OCI-LY1 (cell line): ENCODE measurements around the gene TPBGL.
"Not testable (repeated sequence)": the region's sequence is repeated elsewhere in the genome, so short reads cannot be mapped to it uniquely, and the experiment has no call there.

Experiments used
- H2AFZ ChIP-seq: fragments of 200-600 bp; sonication (generic), shearing (Covaris generic); 2 replicates; pipeline ENCODE4 v1.6.0; 2014; ENCODE audit warnings: antibody characterized with exemption, mild to moderate bottlenecking, low read length
- H3F3A ChIP-seq: fragments of 200-600 bp; sonication (generic), shearing (Covaris generic); 2 replicates; pipeline ENCODE4 v1.6.0; 2014; ENCODE audit warnings: mild to moderate bottlenecking, antibody characterized with exemption, low read length, moderate library complexity; ENCODE audit not compliant: insufficient read depth
- H3K27ac ChIP-seq: fragments of 200-600 bp; sonication (generic); 2 replicates; pipeline ENCODE4 v1.5.1; 2014; ENCODE audit warnings: low read length, mixed run types, mild to moderate bottlenecking, low read depth; ENCODE audit not compliant: poor library complexity, severe bottlenecking
- H3K27me3 ChIP-seq: fragments of 200-600 bp; sonication (generic); 2 replicates; pipeline ENCODE4 v1.6.0; 2014; ENCODE audit warnings: antibody characterized with exemption, mild to moderate bottlenecking, low read length, moderate library complexity; ENCODE audit not compliant: insufficient read depth
- H3K36me3 ChIP-seq: fragments of 200-600 bp; sonication (generic); 2 replicates; pipeline ENCODE4 v1.6.1; 2014; ENCODE audit warnings: mild to moderate bottlenecking, antibody characterized with exemption, low read length, moderate library complexity, mixed read lengths; ENCODE audit not compliant: insufficient read depth
- H3K4me1 ChIP-seq: fragments of 200-600 bp; sonication (generic); 2 replicates; pipeline ENCODE4 v1.5.1; 2014; ENCODE audit warnings: mild to moderate bottlenecking, low read length, moderate library complexity; ENCODE audit not compliant: insufficient read depth, severe bottlenecking
- H3K4me2 ChIP-seq: fragments of 200-600 bp; sonication (generic), shearing (Covaris generic); 2 replicates; pipeline ENCODE4 v1.6.1; 2014; ENCODE audit warnings: low read length
- H3K4me3 ChIP-seq: fragments of 200-600 bp; sonication (generic); 2 replicates; pipeline ENCODE4 v1.5.1; 2014; ENCODE audit warnings: low read length, low read depth, mild to moderate bottlenecking, mixed read lengths; ENCODE audit not compliant: poor library complexity, severe bottlenecking
- H3K79me2 ChIP-seq: fragments of 200-600 bp; shearing (Covaris generic); 2 replicates; pipeline ENCODE4 v1.6.1; 2016; ENCODE audit warnings: mixed run types, low read length, mixed read lengths; ENCODE audit not compliant: insufficient read depth
- H3K9ac ChIP-seq: fragments of 200-600 bp; sonication (generic), shearing (Covaris generic); 2 replicates; pipeline ENCODE4 v1.6.1; 2014; ENCODE audit warnings: mild to moderate bottlenecking, low read length, mixed read lengths
- H3K9me2 ChIP-seq: fragments of 200-600 bp; sonication (generic), shearing (Covaris generic); 2 replicates; pipeline ENCODE4 v1.6.1; 2014; ENCODE audit warnings: low read depth, mild to moderate bottlenecking, low read length, mixed read lengths
- H3K9me3 ChIP-seq: fragments of 200-600 bp; shearing (Covaris generic); 2 replicates; pipeline ENCODE4 v1.6.1; 2014; ENCODE audit warnings: low read length, mixed read lengths
- H4K20me1 ChIP-seq: fragments of 200-600 bp; sonication (generic), shearing (Covaris generic); 2 replicates; pipeline ENCODE4 v1.6.0; 2016; ENCODE audit warnings: mild to moderate bottlenecking, low read length; ENCODE audit not compliant: insufficient read depth
- CTCF ChIP-seq: fragments of 200-600 bp; sonication (generic), shearing (Covaris generic); IDR thresholded peaks from 2 replicates; pipeline ENCODE4 v1.5.1; 2017; ENCODE audit warnings: mild to moderate bottlenecking, antibody characterized with exemption, low read length, moderate library complexity, mixed read lengths
- EZH2 ChIP-seq: fragments of 200-600 bp; sonication (generic), shearing (Covaris generic); IDR thresholded peaks from 2 replicates; pipeline ENCODE4 v1.8.0; 2017; ENCODE audit warnings: borderline replicate concordance, mixed run types, mild to moderate bottlenecking, antibody characterized with exemption, low read length, moderate library complexity, mixed read lengths

The TPBGL gene

GRCh38 chr11:75272391-75272790 lies 31.8 kb downstream of the TPBGL start:
- Histone ChIP-seq H3K27me3 (no peaks in the 10 kb centered on the region), H3K27ac (no peak overlapping the region), H3K4me1 (peaks cover 11% of the 10 kb centered on the region), H3K79me2 (no peaks in the 10 kb centered on the region), H3K9ac (no peak overlapping the region), H4K20me1 (no peaks in the 10 kb centered on the region), H3K36me3 (no peaks in the 10 kb centered on the region), H3K4me2 (no peak overlapping the region), H3K9me2 (no peaks in the 10 kb centered on the region), H2AFZ (no peak overlapping the region), H3K9me3 (no peaks in the 10 kb centered on the region), H3F3A (no peaks in the 10 kb centered on the region), H3K4me3 (no peak overlapping the region)
- TF ChIP-seq CTCF (no peak), EZH2 (no peak)

GRCh38 chr11:75272821-75273301 lies 32.3 kb downstream of the TPBGL start:
- no peak overlapping the region for H2AFZ ChIP-seq
- no peak for TF ChIP-seq EZH2
- no peak for TF ChIP-seq CTCF
- no peaks in the 10 kb centered on the region for H3K79me2 ChIP-seq
- H3K9ac ChIP-seq = no peak overlapping the region
- H3K9me2 ChIP-seq = no peaks in the 10 kb centered on the region
- H3K9me3 ChIP-seq = no peaks in the 10 kb centered on the region
- H3K27me3 ChIP-seq = no peaks in the 10 kb centered on the region
- H3K4me2 ChIP-seq = no peak overlapping the region; the same call in 1 of the 2 replicates
- H3K36me3 ChIP-seq = no peaks in the 10 kb centered on the region
- H3K27ac ChIP-seq = no peak overlapping the region
- H3F3A ChIP-seq = no peaks in the 10 kb centered on the region
- no peak overlapping the region for H3K4me3 ChIP-seq
- H3K4me1 ChIP-seq = peaks cover 11% of the 10 kb centered on the region
- no peaks in the 10 kb centered on the region for H4K20me1 ChIP-seq

GRCh38 chr11:75273411-75274391 lies 33.1 kb downstream of the TPBGL start:
- no peak overlapping the region for H3K9ac ChIP-seq

GRCh38 chr11:75274716-75275115 lies 34.1 kb downstream of the TPBGL start:
- H3K9me3 ChIP-seq, H3K4me2 ChIP-seq, H3K79me2 ChIP-seq, H3F3A ChIP-seq, H4K20me1 ChIP-seq, H3K9ac ChIP-seq, H3K27ac ChIP-seq, H3K4me3 ChIP-seq, H3K27me3 ChIP-seq, H3K36me3 ChIP-seq, H2AFZ ChIP-seq, H3K9me2 ChIP-seq: not testable (repeated sequence)
- H3K4me1 ChIP-seq = peaks cover 11% of the 10 kb centered on the region

More at GRCh38 chr11:75273411-75274391, 33.1 kb downstream of the TPBGL start:
- no peaks in the 10 kb centered on the region for H3K9me3 ChIP-seq
- H3K27me3 ChIP-seq = no peaks in the 10 kb centered on the region
- no peaks in the 10 kb centered on the region for H3F3A ChIP-seq
- no peaks in the 10 kb centered on the region for H3K36me3 ChIP-seq
- H3K79me2 ChIP-seq = no peaks in the 10 kb centered on the region
- H4K20me1 ChIP-seq = no peaks in the 10 kb centered on the region
- H3K9me2 ChIP-seq = no peaks in the 10 kb centered on the region
- H3K4me2 ChIP-seq = no peak overlapping the region
- no peak overlapping the region for H2AFZ ChIP-seq
- no peak overlapping the region for H3K27ac ChIP-seq
- peaks cover 11% of the 10 kb centered on the region for H3K4me1 ChIP-seq
- no peak for TF ChIP-seq CTCF
- TF ChIP-seq EZH2 = no peak
- no peak overlapping the region for H3K4me3 ChIP-seq
